Right lobe of liver (tissue), 4 donors: ENCODE measurements around the gene MSH2.
"Not testable (repeated sequence)": the region's sequence is repeated elsewhere in the genome, so short reads cannot be mapped to it uniquely, and the experiment has no call there.

ENCODE experiments used
- CTCF ChIP-seq, 4 donors: fragments of 200-600 bp in 3 of 4; fragments of 450-650 bp in 1 of 4; IDR thresholded peaks; one replicate each; pipeline versions ENCODE4 v1.5.1 to v1.8.0; 2016 to 2022; ENCODE audit warnings: antibody characterized with exemption in 4 of 4, mild to moderate bottlenecking in 2 of 4
- POLR2A ChIP-seq: fragments of 450-650 bp; IDR thresholded peaks from one replicate; pipeline ENCODE4 v1.6.1; 2017; ENCODE audit warnings: antibody characterized with exemption, mild to moderate bottlenecking
- donor health status: DM: no; HTN: no; CAD: no.
- donor health status: DM: no; HTN: no; CAD: no.
- donor health status: DM: no; HTN: yes; CAD: no.

- TF ChIP-seq CTCF (IDR thresholded peaks at IDR 0.05); POLR2A: not testable (repeated sequence)
Observed at GRCh38 chr2:47502498-47502897, 99.5 kb downstream of the MSH2 start.
